Keratinocyte (primary cell): ENCODE data around the gene ZNF521.

Source experiments
- EZH2 ChIP-seq: IDR thresholded peaks from one replicate; pipeline ENCODE4 v1.6.1; 2012; ENCODE audit warnings: inconsistent platforms, mild to moderate bottlenecking, low read length, moderate library complexity
- TF ChIP-seq, protein P1 (sequence below), 3 experiments: IDR thresholded peaks in 1 of 3; conservative IDR thresholded peaks in 1 of 3; optimal IDR thresholded peaks in 1 of 3; 2 replicates in 2 of 3; 3 replicates in 1 of 3; pipeline versions ENCODE3 to v1.5.1; 2011; ENCODE audit warnings: low read length in 3 of 3, mild to moderate bottlenecking in 3 of 3, moderate library complexity in 2 of 3, control low read depth in 1 of 3, inconsistent platforms in 1 of 3; ENCODE audit not compliant: insufficient read depth in 2 of 3; ENCODE audit errors: extremely low read depth in 1 of 3

DNA sequence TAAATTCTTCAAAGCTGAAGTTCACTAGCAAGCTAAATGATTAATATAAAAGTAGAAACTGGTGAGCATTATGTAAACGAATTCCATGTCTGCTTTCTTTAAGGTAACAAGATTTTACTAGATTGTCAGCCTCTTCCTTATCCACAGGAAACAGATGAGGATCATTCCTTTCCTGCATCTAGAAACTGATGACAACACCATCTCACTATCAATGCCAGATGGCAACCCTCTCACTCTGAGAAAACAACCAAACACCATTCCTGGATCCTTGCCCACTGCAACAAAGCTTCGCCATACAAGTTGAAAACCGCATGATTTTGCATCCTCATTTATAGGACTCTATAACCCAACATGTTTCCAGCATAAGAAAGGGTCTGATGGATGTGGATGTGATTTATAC, 122.9 kb downstream of the ZNF521 start:
- TF ChIP-seq, protein P1, sequence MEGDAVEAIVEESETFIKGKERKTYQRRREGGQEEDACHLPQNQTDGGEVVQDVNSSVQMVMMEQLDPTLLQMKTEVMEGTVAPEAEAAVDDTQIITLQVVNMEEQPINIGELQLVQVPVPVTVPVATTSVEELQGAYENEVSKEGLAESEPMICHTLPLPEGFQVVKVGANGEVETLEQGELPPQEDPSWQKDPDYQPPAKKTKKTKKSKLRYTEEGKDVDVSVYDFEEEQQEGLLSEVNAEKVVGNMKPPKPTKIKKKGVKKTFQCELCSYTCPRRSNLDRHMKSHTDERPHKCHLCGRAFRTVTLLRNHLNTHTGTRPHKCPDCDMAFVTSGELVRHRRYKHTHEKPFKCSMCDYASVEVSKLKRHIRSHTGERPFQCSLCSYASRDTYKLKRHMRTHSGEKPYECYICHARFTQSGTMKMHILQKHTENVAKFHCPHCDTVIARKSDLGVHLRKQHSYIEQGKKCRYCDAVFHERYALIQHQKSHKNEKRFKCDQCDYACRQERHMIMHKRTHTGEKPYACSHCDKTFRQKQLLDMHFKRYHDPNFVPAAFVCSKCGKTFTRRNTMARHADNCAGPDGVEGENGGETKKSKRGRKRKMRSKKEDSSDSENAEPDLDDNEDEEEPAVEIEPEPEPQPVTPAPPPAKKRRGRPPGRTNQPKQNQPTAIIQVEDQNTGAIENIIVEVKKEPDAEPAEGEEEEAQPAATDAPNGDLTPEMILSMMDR (optimal IDR thresholded peaks at IDR 0.05 in 1 of 3, IDR thresholded peaks at IDR 0.05 in 1 of 3, conservative IDR thresholded peaks at IDR 0.05 in 1 of 3; ENCODE audit: extremely low read depth in 1 of 3, insufficient read depth in 2 of 3, low read length in 3 of 3) = no peak
- TF ChIP-seq EZH2 = no peak
